HEK293 (cell line): Measurements from ENCODE around the gene PPRC1.

ENCODE experiments used
- GFI1B ChIP-seq: fragments of 450-650 bp; formaldehyde crosslinking; IDR thresholded peaks from 2 replicates; pipeline ENCODE4 v1.5.1; 2016; ENCODE audit warnings: missing biosample characterization, missing genetic modification characterization
- KLF9 ChIP-seq: fragments of 450-650 bp; formaldehyde crosslinking; IDR thresholded peaks from 2 replicates; pipeline ENCODE4 v1.5.1; 2016; ENCODE audit warnings: missing biosample characterization, missing genetic modification characterization, low read depth
- OVOL3 ChIP-seq: fragments of 450-650 bp; formaldehyde crosslinking; IDR thresholded peaks from 2 replicates; pipeline ENCODE4 v1.5.1; 2016; ENCODE audit warnings: missing biosample characterization, missing genetic modification characterization
- PRDM1 ChIP-seq: fragments of 450-650 bp; formaldehyde crosslinking; IDR thresholded peaks from 2 replicates; pipeline ENCODE4; 2016; ENCODE audit warnings: missing biosample characterization, missing genetic modification characterization
- SP2 ChIP-seq: fragments of 450-650 bp; formaldehyde crosslinking; IDR thresholded peaks from 2 replicates; pipeline ENCODE4 v1.5.1; 2016; ENCODE audit warnings: missing biosample characterization, missing genetic modification characterization
- YY2 ChIP-seq: fragments of 450-650 bp; formaldehyde crosslinking; IDR thresholded peaks from 2 replicates; pipeline ENCODE4 v1.5.1; 2016; ENCODE audit warnings: missing biosample characterization, missing genetic modification characterization
- ZNF10 ChIP-seq: fragments of 450-650 bp; formaldehyde crosslinking; IDR thresholded peaks from 2 replicates; pipeline ENCODE4 v1.5.1; 2017; ENCODE audit warnings: missing biosample characterization, missing genetic modification characterization
- ZNF121 ChIP-seq: fragments of 450-650 bp; formaldehyde crosslinking; IDR thresholded peaks from 2 replicates; pipeline ENCODE4 v1.5.1; 2016; ENCODE audit warnings: missing biosample characterization, missing genetic modification characterization
- ZNF155 ChIP-seq: fragments of 450-650 bp; formaldehyde crosslinking; IDR thresholded peaks from 2 replicates; pipeline ENCODE4 v1.5.1; 2016; ENCODE audit warnings: missing biosample characterization, missing genetic modification characterization
- ZNF174 ChIP-seq: fragments of 450-650 bp; formaldehyde crosslinking; IDR thresholded peaks from 2 replicates; pipeline ENCODE4 v1.5.0; 2017; ENCODE audit warnings: missing biosample characterization, mild to moderate bottlenecking, missing genetic modification characterization
- ZNF175 ChIP-seq: fragments of 450-650 bp; formaldehyde crosslinking; IDR thresholded peaks from 2 replicates; pipeline ENCODE4 v1.5.1; 2016; ENCODE audit warnings: missing biosample characterization, missing genetic modification characterization
- ZNF19 ChIP-seq: fragments of 450-650 bp; formaldehyde crosslinking; IDR thresholded peaks from 2 replicates; pipeline ENCODE4; 2016; ENCODE audit warnings: missing biosample characterization, missing genetic modification characterization, low read depth
- ZNF214 ChIP-seq: fragments of 450-650 bp; formaldehyde crosslinking; IDR thresholded peaks from 2 replicates; pipeline ENCODE4 v1.5.1; 2017; ENCODE audit warnings: missing biosample characterization, mild to moderate bottlenecking, missing genetic modification characterization, borderline replicate concordance
- ZNF510 ChIP-seq: fragments of 450-650 bp; formaldehyde crosslinking; IDR thresholded peaks from 2 replicates; pipeline ENCODE4 v1.5.1; 2018; ENCODE audit warnings: mild to moderate bottlenecking, missing genetic modification characterization, missing biosample characterization; ENCODE audit not compliant: insufficient replicate concordance
- ZNF530 ChIP-seq: fragments of 450-650 bp; formaldehyde crosslinking; IDR thresholded peaks from 2 replicates; pipeline ENCODE4 v1.5.1; 2016; ENCODE audit warnings: low read depth, missing biosample characterization, missing genetic modification characterization
- ZNF555 ChIP-seq: fragments of 450-650 bp; formaldehyde crosslinking; conservative IDR thresholded peaks from 2 replicates; pipeline ENCODE4 v1.5.1; 2017; ENCODE audit warnings: missing biosample characterization, mild to moderate bottlenecking, missing genetic modification characterization, inconsistent platforms
- ZNF558 ChIP-seq: fragments of 450-650 bp; formaldehyde crosslinking; IDR thresholded peaks from 2 replicates; pipeline ENCODE4 v1.5.1; 2016; ENCODE audit warnings: missing biosample characterization, missing genetic modification characterization
- ZNF560 ChIP-seq: fragments of 450-650 bp; formaldehyde crosslinking; IDR thresholded peaks from 2 replicates; pipeline ENCODE4 v1.5.1; 2017; ENCODE audit warnings: missing biosample characterization, missing genetic modification characterization, borderline replicate concordance
- ZNF660 ChIP-seq: fragments of 450-650 bp; IDR thresholded peaks from 2 replicates; pipeline ENCODE4 v1.5.1; 2018; ENCODE audit warnings: missing biosample characterization, mild to moderate bottlenecking, missing genetic modification characterization
- ZNF664 ChIP-seq: fragments of 450-650 bp; formaldehyde crosslinking; IDR thresholded peaks from 2 replicates; pipeline ENCODE4 v1.5.1; 2016; ENCODE audit warnings: missing biosample characterization, missing genetic modification characterization
- ZNF785 ChIP-seq: fragments of 450-650 bp; formaldehyde crosslinking; IDR thresholded peaks from 2 replicates; pipeline ENCODE4 v1.5.1; 2016; ENCODE audit warnings: missing biosample characterization, missing genetic modification characterization
- ZNF830 ChIP-seq: fragments of 450-650 bp; IDR thresholded peaks from 2 replicates; pipeline ENCODE4 v1.5.0; 2018; ENCODE audit warnings: missing biosample characterization, missing genetic modification characterization, low read depth, mild to moderate bottlenecking, moderate library complexity
- ZNF843 ChIP-seq: fragments of 450-650 bp; formaldehyde crosslinking; IDR thresholded peaks from 2 replicates; pipeline ENCODE4 v1.5.1; 2016; ENCODE audit warnings: missing biosample characterization, missing genetic modification characterization
- TF ChIP-seq, protein P1 (sequence below): fragments of 450-650 bp; formaldehyde crosslinking; conservative IDR thresholded peaks from 2 replicates; pipeline ENCODE4 v1.5.1; 2016; ENCODE audit warnings: low read depth, missing biosample characterization, missing genetic modification characterization
- TF ChIP-seq, protein P2 (sequence below): sonication (generic); formaldehyde crosslinking; IDR thresholded peaks from 2 replicates; pipeline ENCODE4 v1.8.1; 2022; ENCODE audit warnings: mild to moderate bottlenecking, moderate library complexity, missing genetic modification reagents
- TF ChIP-seq, protein P3 (sequence below): fragments of 450-650 bp; formaldehyde crosslinking; IDR thresholded peaks from 2 replicates; pipeline ENCODE4 v1.5.1; 2016; ENCODE audit warnings: missing biosample characterization, missing genetic modification characterization
- TF ChIP-seq, protein P4 (sequence below): fragments of 450-650 bp; formaldehyde crosslinking; IDR thresholded peaks from 2 replicates; pipeline ENCODE4 v1.5.1; 2016; ENCODE audit warnings: missing biosample characterization, missing genetic modification characterization
- TF ChIP-seq, protein P5 (sequence below): fragments of 450-650 bp; formaldehyde crosslinking; IDR thresholded peaks from 2 replicates; pipeline ENCODE4 v1.5.1; 2017; ENCODE audit warnings: missing biosample characterization, missing genetic modification characterization
- TF ChIP-seq, protein P6 (sequence below): fragments of 450-650 bp; formaldehyde crosslinking; IDR thresholded peaks from 2 replicates; pipeline ENCODE4 v1.5.1; 2017; ENCODE audit warnings: missing biosample characterization, missing genetic modification characterization

The PPRC1 gene

DNA sequence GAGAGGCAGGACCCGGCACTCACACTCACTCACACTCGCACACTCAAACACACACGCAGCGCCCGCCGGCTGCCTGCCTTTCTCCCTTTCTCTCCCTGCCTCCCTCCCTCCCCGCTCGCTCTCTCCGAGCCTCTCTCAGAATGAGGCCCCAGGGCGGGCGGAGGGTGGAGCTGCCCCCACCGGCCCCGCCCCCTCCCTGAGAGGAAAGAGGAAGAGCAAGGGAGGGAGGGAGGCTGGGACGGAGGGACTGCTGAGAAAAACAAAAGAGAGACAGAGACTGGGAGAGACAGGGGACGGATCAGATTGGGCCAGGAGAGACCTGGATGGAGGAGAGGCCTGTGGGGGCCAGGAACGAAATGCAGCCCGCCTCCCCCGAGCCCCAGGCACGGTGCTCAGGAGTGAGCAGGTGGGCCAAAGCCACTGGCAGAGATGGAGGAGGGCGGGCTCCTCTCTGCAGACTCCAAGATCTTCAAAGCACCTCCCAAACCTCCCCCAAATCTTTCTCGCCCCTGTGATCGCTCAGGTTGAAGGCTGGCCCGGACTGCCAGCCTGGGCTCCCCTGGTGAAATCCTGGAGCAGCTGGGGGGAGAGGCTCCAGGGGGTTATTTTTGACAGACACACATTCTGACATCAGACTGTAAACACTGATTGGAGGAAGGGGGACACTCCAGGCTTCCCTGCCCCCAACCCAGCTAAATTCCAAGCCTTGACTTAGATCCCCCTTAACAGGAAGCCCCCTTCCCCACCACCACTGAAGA is 17.8 kb upstream of the PPRC1 start (continued):
- TF ChIP-seq, protein P1, sequence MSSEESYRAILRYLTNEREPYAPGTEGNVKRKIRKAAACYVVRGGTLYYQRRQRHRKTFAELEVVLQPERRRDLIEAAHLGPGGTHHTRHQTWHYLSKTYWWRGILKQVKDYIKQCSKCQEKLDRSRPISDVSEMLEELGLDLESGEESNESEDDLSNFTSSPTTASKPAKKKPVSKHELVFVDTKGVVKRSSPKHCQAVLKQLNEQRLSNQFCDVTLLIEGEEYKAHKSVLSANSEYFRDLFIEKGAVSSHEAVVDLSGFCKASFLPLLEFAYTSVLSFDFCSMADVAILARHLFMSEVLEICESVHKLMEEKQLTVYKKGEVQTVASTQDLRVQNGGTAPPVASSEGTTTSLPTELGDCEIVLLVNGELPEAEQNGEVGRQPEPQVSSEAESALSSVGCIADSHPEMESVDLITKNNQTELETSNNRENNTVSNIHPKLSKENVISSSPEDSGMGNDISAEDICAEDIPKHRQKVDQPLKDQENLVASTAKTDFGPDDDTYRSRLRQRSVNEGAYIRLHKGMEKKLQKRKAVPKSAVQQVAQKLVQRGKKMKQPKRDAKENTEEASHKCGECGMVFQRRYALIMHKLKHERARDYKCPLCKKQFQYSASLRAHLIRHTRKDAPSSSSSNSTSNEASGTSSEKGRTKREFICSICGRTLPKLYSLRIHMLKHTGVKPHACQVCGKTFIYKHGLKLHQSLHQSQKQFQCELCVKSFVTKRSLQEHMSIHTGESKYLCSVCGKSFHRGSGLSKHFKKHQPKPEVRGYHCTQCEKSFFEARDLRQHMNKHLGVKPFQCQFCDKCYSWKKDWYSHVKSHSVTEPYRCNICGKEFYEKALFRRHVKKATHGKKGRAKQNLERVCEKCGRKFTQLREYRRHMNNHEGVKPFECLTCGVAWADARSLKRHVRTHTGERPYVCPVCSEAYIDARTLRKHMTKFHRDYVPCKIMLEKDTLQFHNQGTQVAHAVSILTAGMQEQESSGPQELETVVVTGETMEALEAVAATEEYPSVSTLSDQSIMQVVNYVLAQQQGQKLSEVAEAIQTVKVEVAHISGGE (tag by site-specific recombination) = peak; percentile 20; the same call in 1 of the 2 replicates
- TF ChIP-seq ZNF10 (tag by site-specific recombination) = no peak
- TF ChIP-seq, protein P2, sequence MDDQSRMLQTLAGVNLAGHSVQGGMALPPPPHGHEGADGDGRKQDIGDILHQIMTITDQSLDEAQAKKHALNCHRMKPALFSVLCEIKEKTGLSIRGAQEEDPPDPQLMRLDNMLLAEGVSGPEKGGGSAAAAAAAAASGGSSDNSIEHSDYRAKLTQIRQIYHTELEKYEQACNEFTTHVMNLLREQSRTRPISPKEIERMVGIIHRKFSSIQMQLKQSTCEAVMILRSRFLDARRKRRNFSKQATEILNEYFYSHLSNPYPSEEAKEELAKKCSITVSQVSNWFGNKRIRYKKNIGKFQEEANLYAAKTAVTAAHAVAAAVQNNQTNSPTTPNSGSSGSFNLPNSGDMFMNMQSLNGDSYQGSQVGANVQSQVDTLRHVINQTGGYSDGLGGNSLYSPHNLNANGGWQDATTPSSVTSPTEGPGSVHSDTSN (CRISPR knock-in tag) = no peak
- TF ChIP-seq ZNF664 = no peak
- no peak for TF ChIP-seq ZNF174 (tag by site-specific recombination)
- TF ChIP-seq, protein P3, sequence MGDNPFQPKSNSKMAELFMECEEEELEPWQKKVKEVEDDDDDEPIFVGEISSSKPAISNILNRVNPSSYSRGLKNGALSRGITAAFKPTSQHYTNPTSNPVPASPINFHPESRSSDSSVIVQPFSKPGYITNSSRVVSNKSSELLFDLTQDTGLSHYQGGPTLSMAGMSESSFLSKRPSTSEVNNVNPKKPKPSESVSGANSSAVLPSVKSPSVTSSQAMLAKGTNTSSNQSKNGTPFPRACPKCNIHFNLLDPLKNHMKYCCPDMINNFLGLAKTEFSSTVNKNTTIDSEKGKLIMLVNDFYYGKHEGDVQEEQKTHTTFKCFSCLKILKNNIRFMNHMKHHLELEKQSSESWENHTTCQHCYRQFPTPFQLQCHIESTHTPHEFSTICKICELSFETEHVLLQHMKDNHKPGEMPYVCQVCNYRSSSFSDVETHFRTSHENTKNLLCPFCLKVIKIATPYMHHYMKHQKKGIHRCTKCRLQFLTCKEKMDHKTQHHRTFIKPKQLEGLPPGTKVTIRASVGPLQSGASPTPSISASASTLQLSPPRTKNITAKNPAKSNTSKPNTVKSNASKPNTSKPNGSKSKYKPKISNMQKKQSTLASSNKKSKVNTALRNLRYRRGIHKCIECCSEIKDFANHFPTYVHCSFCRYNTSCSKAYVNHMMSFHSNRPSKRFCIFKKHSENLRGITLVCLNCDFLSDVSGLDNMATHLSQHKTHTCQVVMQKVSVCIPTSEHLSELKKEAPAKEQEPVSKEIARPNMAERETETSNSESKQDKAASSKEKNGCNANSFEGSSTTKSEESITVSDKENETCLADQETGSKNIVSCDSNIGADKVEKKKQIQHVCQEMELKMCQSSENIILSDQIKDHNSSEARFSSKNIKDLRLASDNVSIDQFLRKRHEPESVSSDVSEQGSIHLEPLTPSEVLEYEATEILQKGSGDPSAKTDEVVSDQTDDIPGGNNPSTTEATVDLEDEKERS = no peak
- no peak for TF ChIP-seq ZNF214 (tag by site-specific recombination)
- TF ChIP-seq OVOL3 (tag by site-specific recombination) = no peak
- TF ChIP-seq ZNF830 (tag by site-specific recombination) = no peak
- TF ChIP-seq GFI1B (tag by site-specific recombination) = no peak
- TF ChIP-seq, protein P4, sequence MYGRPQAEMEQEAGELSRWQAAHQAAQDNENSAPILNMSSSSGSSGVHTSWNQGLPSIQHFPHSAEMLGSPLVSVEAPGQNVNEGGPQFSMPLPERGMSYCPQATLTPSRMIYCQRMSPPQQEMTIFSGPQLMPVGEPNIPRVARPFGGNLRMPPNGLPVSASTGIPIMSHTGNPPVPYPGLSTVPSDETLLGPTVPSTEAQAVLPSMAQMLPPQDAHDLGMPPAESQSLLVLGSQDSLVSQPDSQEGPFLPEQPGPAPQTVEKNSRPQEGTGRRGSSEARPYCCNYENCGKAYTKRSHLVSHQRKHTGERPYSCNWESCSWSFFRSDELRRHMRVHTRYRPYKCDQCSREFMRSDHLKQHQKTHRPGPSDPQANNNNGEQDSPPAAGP (tag by site-specific recombination) = 0 out of 2 replicates have a peak, but pooled peaks have one; percentile 66
- no peak for TF ChIP-seq ZNF785
- peak; percentile 95 for TF ChIP-seq KLF9 (tag by site-specific recombination)
- no peak for TF ChIP-seq ZNF843
- no peak for TF ChIP-seq ZNF530
- no peak for TF ChIP-seq ZNF558 (tag by site-specific recombination)
- TF ChIP-seq ZNF175 = no peak
- TF ChIP-seq ZNF560 (tag by site-specific recombination) = no peak
- TF ChIP-seq ZNF555 (tag by site-specific recombination) = no peak
- no peak for TF ChIP-seq ZNF121 (tag by site-specific recombination)
- TF ChIP-seq ZNF19 (tag by site-specific recombination) = no peak
- TF ChIP-seq ZNF510 (tag by site-specific recombination) = no peak
- TF ChIP-seq, protein P5, sequence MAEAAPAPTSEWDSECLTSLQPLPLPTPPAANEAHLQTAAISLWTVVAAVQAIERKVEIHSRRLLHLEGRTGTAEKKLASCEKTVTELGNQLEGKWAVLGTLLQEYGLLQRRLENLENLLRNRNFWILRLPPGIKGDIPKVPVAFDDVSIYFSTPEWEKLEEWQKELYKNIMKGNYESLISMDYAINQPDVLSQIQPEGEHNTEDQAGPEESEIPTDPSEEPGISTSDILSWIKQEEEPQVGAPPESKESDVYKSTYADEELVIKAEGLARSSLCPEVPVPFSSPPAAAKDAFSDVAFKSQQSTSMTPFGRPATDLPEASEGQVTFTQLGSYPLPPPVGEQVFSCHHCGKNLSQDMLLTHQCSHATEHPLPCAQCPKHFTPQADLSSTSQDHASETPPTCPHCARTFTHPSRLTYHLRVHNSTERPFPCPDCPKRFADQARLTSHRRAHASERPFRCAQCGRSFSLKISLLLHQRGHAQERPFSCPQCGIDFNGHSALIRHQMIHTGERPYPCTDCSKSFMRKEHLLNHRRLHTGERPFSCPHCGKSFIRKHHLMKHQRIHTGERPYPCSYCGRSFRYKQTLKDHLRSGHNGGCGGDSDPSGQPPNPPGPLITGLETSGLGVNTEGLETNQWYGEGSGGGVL (tag by site-specific recombination) = peak; percentile 99
- no peak for TF ChIP-seq ZNF155 (tag by site-specific recombination)
- TF ChIP-seq ZNF660 = no peak
- TF ChIP-seq SP2 (tag by site-specific recombination) = peak; percentile 95
- TF ChIP-seq, protein P6, sequence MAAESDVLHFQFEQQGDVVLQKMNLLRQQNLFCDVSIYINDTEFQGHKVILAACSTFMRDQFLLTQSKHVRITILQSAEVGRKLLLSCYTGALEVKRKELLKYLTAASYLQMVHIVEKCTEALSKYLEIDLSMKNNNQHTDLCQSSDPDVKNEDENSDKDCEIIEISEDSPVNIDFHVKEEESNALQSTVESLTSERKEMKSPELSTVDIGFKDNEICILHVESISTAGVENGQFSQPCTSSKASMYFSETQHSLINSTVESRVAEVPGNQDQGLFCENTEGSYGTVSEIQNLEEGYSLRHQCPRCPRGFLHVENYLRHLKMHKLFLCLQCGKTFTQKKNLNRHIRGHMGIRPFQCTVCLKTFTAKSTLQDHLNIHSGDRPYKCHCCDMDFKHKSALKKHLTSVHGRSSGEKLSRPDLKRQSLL = no peak
- peak; percentile 98 for TF ChIP-seq PRDM1 (tag by site-specific recombination)
- no peak for TF ChIP-seq YY2 (tag by site-specific recombination)
